GM12892 (cell line): ENCODE results near the gene CAMK2N1. TPM values are rescaled to one million over a fixed set of nuclear protein-coding genes. Genes with fewer than 3 reads are reported as not detected.
"Not testable (repeated sequence)": the region's sequence is repeated elsewhere in the genome, so short reads cannot be mapped to it uniquely, and the experiment has no call there.

ENCODE experiments used
- DNase-seq: peaks from one replicate; pipeline ENCODE4 v3.0.0; 2011; ENCODE audit not compliant: insufficient read length
- FAIRE-seq: peaks from 2 replicates; lab custom pipeline; 2011; peaks lifted over from hg19 to GRCh38; lab: Jason Lieb, UNC
- POLR2A ChIP-seq: IDR thresholded peaks from 2 replicates; pipeline ENCODE4 v1.6.1; 2011; ENCODE audit warnings: low read depth, low read length, control low read depth
- POLR2AphosphoS5 ChIP-seq: IDR thresholded peaks from 2 replicates; pipeline ENCODE4 v1.6.1; 2011; ENCODE audit warnings: low read depth, low read length, control low read depth
- TAF1 ChIP-seq: IDR thresholded peaks from 2 replicates; pipeline ENCODE4 v1.6.1; 2011; ENCODE audit warnings: low read depth, mild to moderate bottlenecking, control low read depth, low read length, borderline replicate concordance
- polyA plus RNA-seq: library from polyadenylated mRNA; unstranded; fragments of >200 nt; gene quantifications from one replicate; pipeline ENCODE4 v1.2.1, GENCODE V29; 2012; ENCODE audit warnings: missing spikeins, inconsistent platforms; ENCODE audit not compliant: missing spikeins

Gene CAMK2N1
- polyA plus RNA-seq = not detected

DNA sequence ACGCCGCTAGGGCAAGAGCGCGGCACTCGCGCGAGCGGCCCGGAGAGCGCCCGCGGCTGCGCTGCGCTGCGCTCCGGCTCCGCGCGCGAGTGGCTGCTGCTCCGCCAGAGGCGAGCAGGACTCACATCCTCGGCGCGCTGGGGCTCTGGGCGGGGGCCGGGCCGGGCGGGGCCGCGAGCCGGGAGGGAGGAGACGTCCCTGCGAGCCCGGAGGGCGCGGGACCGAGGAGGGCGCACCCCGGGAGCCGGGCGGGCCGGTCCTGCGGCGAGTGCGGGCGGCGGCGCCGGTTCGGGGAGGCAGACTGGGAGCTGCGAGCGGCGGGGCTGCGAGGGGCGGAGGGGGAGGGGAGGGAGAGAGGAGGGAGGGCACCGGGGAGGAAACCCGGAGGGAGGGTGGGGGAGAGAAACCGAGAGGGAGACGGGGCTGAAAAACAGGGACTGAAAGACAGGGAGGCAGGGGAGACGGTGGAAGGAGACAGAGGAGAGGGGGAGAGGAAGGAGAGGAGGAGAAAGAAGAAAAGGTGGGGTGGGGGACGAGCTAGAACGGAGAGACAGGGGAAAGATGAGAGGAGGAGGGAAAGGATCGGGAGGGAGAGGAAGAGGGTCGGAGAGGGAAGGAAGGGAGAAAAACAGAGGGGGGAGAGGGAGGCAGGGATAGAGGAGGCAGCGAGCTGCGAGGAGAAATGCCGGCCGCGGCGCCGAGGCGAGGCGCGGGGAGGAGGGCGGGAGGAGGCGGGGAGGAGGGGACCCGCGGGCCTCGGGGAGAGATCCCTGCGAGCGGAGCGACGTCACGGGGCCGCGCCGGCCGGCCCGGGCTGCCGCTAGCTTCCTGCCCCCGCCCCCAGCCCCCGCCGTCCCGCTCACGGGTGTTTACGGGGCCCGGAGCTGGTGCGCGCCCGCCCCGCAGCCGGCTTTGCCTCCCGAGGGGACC lies at the start of gene CAMK2N1:
Gene CAMK2N1 (minus strand): TSS at position 684 of the 930 bp plus-strand sequence. CDS start 831 bp downstream, outside the sequence.
- TF ChIP-seq POLR2AphosphoS5 = no peak
- DNase-seq (peak; percentile 44), FAIRE-seq (no peak)

DNA sequence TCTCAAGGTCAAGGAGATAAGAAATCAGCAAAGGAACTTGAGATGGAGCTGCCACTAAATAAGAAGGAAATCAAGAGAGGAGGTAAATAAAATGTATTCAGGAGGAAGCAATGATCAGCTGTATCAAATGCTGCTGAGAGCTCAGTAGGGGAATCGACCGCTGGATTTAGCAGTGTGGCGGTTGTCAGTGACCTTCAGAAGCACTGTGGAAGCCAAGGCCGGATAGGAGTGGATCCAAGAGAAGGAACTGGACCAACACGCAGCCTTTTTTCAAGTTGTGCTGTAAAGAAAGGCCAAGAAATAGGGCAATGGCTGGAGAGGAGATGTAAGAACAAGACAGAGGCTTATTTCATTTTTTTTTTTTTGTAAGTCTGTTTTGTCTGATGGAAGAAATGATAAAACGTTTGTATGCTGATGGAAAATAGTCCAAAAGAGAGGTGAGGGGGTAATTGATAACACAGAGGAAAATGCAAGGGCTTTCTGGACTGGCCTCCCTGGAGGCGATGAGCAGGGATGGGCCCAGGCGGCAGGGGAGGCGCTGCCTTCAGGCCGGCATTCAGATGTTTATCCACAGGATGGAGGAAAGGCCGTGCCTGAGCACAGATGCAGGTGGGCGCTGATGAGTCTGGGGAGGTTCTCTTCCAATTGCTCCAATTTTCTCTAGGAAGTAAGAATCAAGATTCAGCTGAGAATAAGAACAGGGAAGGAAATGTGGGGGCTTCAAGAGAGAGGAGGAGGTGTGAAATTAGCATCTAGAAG lies 48.8 kb upstream of the CAMK2N1 start:
- DNase-seq (no peak), FAIRE-seq (no peak)
- TF ChIP-seq POLR2AphosphoS5 (no peak), POLR2A (no peak), TAF1 (no peak)

GRCh38 chr1:20533635-20534034 lies 47.6 kb upstream of the CAMK2N1 start:
- TF ChIP-seq POLR2A (no peak), TAF1 (no peak), POLR2AphosphoS5 (no peak)
- FAIRE-seq (no peak), DNase-seq (no peak)

- TF ChIP-seq POLR2AphosphoS5 = no peak
- TF ChIP-seq POLR2A = no peak
- no peak for TF ChIP-seq TAF1
- no peak for DNase-seq
- no peak for FAIRE-seq
Observed at GRCh38 chr1:20530901-20531300, 44.9 kb upstream of the CAMK2N1 start.

DNA sequence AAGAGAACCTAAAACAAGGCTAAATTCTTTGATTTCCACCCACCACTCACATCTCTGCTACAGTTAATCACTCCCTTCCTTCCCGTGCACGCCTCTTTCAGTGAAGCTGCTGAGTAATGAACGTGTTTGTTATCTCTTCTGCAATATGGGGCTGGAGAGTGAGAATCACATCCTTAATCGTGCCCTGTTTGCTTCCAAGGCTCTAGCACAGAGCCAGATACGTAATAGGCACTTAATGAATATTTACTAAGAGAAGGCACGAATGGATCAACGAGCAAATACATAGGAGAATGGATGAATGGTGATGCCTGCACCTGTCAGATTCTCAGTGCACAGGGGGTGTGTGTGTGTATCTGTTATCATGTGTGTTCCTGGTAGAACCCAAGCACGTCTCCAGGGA lies 44.3 kb upstream of the CAMK2N1 start:
- DNase-seq (no peak), FAIRE-seq (no peak)
- TF ChIP-seq POLR2A (no peak), TAF1 (no peak), POLR2AphosphoS5 (no peak)

DNA sequence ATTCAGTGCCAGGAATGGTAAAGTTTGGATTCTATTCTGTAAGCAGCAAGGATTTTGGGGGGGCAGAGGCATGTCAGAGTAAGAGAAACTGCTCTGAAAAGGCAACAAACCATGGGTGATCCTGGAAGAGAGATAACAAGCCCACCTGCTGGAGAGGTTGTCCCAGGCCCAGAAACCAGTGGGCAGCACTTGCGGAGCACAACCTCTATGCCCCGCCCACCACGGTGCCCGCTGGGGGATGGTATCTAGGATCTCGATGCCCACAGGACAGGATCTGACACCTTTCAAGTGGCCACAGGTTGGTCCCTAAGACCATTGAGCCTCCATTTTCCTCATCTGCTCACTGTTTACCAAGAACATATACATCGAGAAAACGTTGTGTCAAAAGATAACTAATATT lies 42.2 kb upstream of the CAMK2N1 start:
- no peak for DNase-seq
- TF ChIP-seq TAF1 (no peak), POLR2A (no peak), POLR2AphosphoS5 (no peak)
- FAIRE-seq = no peak

- FAIRE-seq = no peak
- TF ChIP-seq TAF1 = no peak
- TF ChIP-seq POLR2A = no peak
- TF ChIP-seq POLR2AphosphoS5 = no peak
- no peak for DNase-seq
Observed at GRCh38 chr1:20526267-20526666, 40.3 kb upstream of the CAMK2N1 start.

- no peak for DNase-seq
- peak; percentile 93 for FAIRE-seq
- TF ChIP-seq TAF1 (no peak), POLR2AphosphoS5 (no peak), POLR2A (no peak)
Observed at GRCh38 chr1:20521960-20522861, 36.2 kb upstream of the CAMK2N1 start.

DNA sequence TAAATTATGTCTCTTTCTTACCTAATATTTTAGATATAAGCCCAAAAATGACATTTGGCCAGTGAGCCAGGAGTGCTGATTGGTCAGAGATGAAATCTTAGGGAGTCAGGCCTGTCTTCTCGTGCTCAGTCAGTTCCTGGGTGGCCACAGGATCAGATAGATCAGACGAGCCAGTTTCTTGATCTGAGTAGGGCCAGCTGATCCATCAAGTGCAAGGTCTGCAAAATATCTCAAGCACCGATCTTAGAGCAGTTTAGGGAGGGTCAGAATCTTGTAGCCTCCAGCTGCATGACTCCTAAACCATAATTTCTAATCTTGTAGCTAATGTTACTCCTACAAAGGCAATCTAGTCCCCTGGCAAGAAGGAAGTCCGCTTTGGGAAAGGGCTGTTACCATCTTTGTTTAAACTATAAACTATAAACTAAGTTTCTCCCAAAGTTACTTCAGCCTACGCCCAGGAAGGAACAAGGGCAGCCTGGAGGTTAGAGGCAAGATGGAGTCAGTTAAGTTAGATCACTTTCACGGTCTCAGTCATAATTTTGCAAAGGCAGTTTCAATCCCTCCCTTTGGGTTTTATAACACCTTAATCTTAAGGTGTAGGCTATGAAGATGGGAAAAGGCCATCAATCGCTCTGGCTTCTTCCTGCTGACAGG lies 33.7 kb upstream of the CAMK2N1 start:
- FAIRE-seq, DNase-seq: not testable (repeated sequence)

DNA sequence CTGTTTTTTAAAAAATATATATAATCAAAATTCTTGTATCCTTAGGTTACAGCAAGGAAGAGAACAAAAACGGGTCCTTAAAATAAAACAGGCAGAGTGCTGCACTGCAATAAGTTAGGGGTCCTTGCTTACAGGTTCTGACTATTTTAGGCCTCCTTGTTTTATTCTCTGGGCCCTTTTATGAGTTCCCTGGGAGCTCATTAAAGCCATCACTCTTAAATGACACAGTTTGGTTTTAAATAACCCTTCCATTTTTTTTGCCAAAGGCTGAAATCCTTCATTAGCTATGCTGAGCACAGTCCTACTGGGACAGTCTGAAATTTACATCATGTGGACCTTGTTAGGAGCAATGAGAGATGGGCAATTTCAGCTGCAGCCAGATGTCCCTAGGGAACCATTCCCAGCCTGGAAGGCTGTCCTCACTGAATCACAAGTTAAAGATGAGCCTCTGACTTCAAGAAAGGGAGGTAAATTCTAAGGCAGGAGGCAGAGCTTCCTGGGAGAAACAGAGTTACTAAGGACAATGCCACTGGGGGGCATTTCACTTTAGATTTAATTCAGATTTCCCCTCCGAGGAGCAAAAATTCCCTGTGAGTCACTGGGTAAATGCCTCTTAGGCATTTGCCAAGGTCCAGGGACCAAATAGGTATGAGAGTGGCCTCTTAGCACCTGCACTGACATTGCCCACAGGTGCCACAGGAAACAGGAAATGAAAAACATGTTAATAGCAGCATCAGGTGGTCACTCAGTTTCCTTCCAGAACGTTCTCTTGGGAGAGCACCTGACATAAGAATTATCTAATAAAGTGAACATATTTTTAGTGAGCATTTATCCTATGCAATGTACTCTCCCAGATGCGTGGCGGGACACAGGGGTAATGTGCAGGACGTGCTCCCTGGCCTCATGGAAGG lies 25.8 kb upstream of the CAMK2N1 start:
- DNase-seq = no peak
- TF ChIP-seq POLR2A = no peak
- TF ChIP-seq POLR2AphosphoS5 = no peak
- TF ChIP-seq TAF1 = no peak
- FAIRE-seq = no peak
